Suprapubic skin (tissue), 4 donors: ENCODE data around the gene NT5DC4. TPM values are rescaled to one million over a fixed set of nuclear protein-coding genes. Genes with fewer than 3 reads are reported as not detected.

Experiments
- DNase-seq, 2 donors: peaks; one replicate each; pipeline ENCODE4 v3.0.0-alpha.2; 2019; ENCODE audit warnings: low spot score in 2 of 2
- H3K27ac ChIP-seq: fragments of 200-600 bp; sonication (generic); one replicate; pipeline ENCODE4 v1.5.1; 2019
- H3K27me3 ChIP-seq: fragments of 200-600 bp; sonication (generic); one replicate; pipeline ENCODE4 v1.5.1; 2019
- H3K36me3 ChIP-seq: fragments of 200-600 bp; sonication (generic); one replicate; pipeline ENCODE4 v1.5.1; 2019
- H3K4me1 ChIP-seq: fragments of 200-600 bp; sonication (generic); one replicate; pipeline ENCODE4 v1.5.1; 2019
- H3K4me3 ChIP-seq: fragments of 200-600 bp; sonication (generic); one replicate; pipeline ENCODE4 v1.5.1; 2019; ENCODE audit warnings: mild to moderate bottlenecking
- H3K9me3 ChIP-seq: fragments of 200-600 bp; sonication (generic); one replicate; pipeline ENCODE4 v1.5.1; 2019
- CTCF ChIP-seq, 2 donors: fragments of 200-600 bp in 1 of 2; fragments of 450-650 bp in 1 of 2; sonication (generic) in 1 of 2; IDR thresholded peaks; one replicate each; pipeline ENCODE4 v1.5.1; 2016 to 2019; ENCODE audit warnings: antibody characterized with exemption in 2 of 2, mild to moderate bottlenecking in 1 of 2, moderate library complexity in 1 of 2
- EP300 ChIP-seq: sonication (generic); formaldehyde crosslinking; IDR thresholded peaks from one replicate; pipeline ENCODE4 v1.6.1; 2017; ENCODE audit warnings: antibody characterized with exemption
- POLR2A ChIP-seq, 2 donors: fragments of 450-650 bp; IDR thresholded peaks; one replicate each; pipeline ENCODE4 v1.6.1; 2017; ENCODE audit warnings: antibody characterized with exemption in 2 of 2, mild to moderate bottlenecking in 2 of 2, moderate library complexity in 2 of 2
- POLR2AphosphoS5 ChIP-seq, 3 donors: sonication (generic); formaldehyde crosslinking; IDR thresholded peaks; one replicate each; pipeline ENCODE4 v1.6.1; 2017; ENCODE audit warnings: antibody characterized with exemption in 3 of 3
- WGBS: methylation state at CpG from one replicate; pipeline ENCODE4 v1.1.5; 2018; 5-methylcytosine and 5-hydroxymethylcytosine counted together
- total RNA-seq, 4 donors: library from RNA; depleted of rRNA; stranded (reverse); fragments of >200 nt; gene quantifications; one replicate each; pipeline ENCODE4 v1.1.0, GENCODE V29; 2016

Gene NT5DC4
- total RNA-seq, 4 donors from 2014 or later, result 4.2 TPM; not detected in 3

GRCh38 chr2:112682101-112682500 lies 38.7 kb upstream of the NT5DC4 start:
- TF ChIP-seq POLR2AphosphoS5 (IDR thresholded peaks at IDR 0.05) (no peak), EP300 (no peak), CTCF (IDR thresholded peaks at IDR 0.05) (no peak), POLR2A (IDR thresholded peaks at IDR 0.05) (no peak)
- Histone ChIP-seq H3K4me3 (no peak overlapping the region), H3K36me3 (no peaks in the 10 kb centered on the region), H3K27ac (no peak overlapping the region), H3K9me3 (no peaks in the 10 kb centered on the region), H3K27me3 (no peaks in the 10 kb centered on the region), H3K4me1 (peaks cover 27% of the 10 kb centered on the region)
- no peak for DNase-seq
- WGBS, result 90% methylated on average over 7 of the region's 7 CpGs

- H3K4me1 ChIP-seq, result peaks cover 27% of the 10 kb centered on the region
- no peaks in the 10 kb centered on the region for H3K36me3 ChIP-seq
- no peaks in the 10 kb centered on the region for H3K9me3 ChIP-seq
- 76% methylated on average over 12 of the region's 12 CpGs for WGBS
- H3K27ac ChIP-seq, result no peak overlapping the region
- TF ChIP-seq POLR2A (IDR thresholded peaks at IDR 0.05) (no peak), EP300 (no peak), CTCF (IDR thresholded peaks at IDR 0.05) (no peak), POLR2AphosphoS5 (IDR thresholded peaks at IDR 0.05) (no peak)
- no peak overlapping the region for H3K4me3 ChIP-seq
- no peak for DNase-seq
- H3K27me3 ChIP-seq, result no peaks in the 10 kb centered on the region
Measured at GRCh38 chr2:112683550-112684414, 37.0 kb upstream of the NT5DC4 start.

GRCh38 chr2:112684415-112684775 lies 36.4 kb upstream of the NT5DC4 start:
- whole genome bisulfite sequencing, result 71% methylated on average over 3 of the region's 3 CpGs
- H3K9me3 ChIP-seq, result no peaks in the 10 kb centered on the region
- DNase-seq, result no peak
- H3K4me3 ChIP-seq, result no peak overlapping the region
- H3K27ac ChIP-seq, result no peak overlapping the region
- H3K36me3 ChIP-seq, result no peaks in the 10 kb centered on the region
- TF ChIP-seq POLR2A (IDR thresholded peaks at IDR 0.05), result no peak
- TF ChIP-seq POLR2AphosphoS5 (IDR thresholded peaks at IDR 0.05), result no peak
- TF ChIP-seq EP300, result no peak
- no peak for TF ChIP-seq CTCF (IDR thresholded peaks at IDR 0.05)
- peaks cover 23% of the 10 kb centered on the region for H3K4me1 ChIP-seq
- H3K27me3 ChIP-seq, result no peaks in the 10 kb centered on the region

GRCh38 chr2:112685271-112685884 lies 35.4 kb upstream of the NT5DC4 start:
- DNase-seq, result no peak
- TF ChIP-seq EP300 (no peak), POLR2AphosphoS5 (IDR thresholded peaks at IDR 0.05) (no peak), CTCF (IDR thresholded peaks at IDR 0.05) (no peak), POLR2A (IDR thresholded peaks at IDR 0.05) (no peak)
- H3K27me3 ChIP-seq, result no peaks in the 10 kb centered on the region
- WGBS, result 80% methylated on average over 4 of the region's 4 CpGs
- H3K36me3 ChIP-seq, result no peaks in the 10 kb centered on the region
- H3K4me3 ChIP-seq, result no peak overlapping the region
- H3K9me3 ChIP-seq, result no peaks in the 10 kb centered on the region
- peaks cover 14% of the 10 kb centered on the region for H3K4me1 ChIP-seq
- H3K27ac ChIP-seq, result no peak overlapping the region
